Prostate gland (tissue), 2 donors: ENCODE data around the gene GANAB.

Source experiments
- POLR2AphosphoS5 ChIP-seq: sonication (generic); formaldehyde crosslinking; IDR thresholded peaks from one replicate; pipeline ENCODE4 v1.6.1; 2017; ENCODE audit warnings: antibody characterized with exemption
- TF ChIP-seq, protein P1 (sequence below), 4 experiments: fragments of 200-600 bp in 2 of 4; fragments of 450-650 bp in 2 of 4; sonication (generic) in 2 of 4; IDR thresholded peaks; 1 replicate in 3 of 4; 2 replicates in 1 of 4; pipeline ENCODE4 v1.5.1; 2016 to 2019; ENCODE audit warnings: antibody characterized with exemption in 4 of 4, mild to moderate bottlenecking in 2 of 4, moderate library complexity in 2 of 4

DNA sequence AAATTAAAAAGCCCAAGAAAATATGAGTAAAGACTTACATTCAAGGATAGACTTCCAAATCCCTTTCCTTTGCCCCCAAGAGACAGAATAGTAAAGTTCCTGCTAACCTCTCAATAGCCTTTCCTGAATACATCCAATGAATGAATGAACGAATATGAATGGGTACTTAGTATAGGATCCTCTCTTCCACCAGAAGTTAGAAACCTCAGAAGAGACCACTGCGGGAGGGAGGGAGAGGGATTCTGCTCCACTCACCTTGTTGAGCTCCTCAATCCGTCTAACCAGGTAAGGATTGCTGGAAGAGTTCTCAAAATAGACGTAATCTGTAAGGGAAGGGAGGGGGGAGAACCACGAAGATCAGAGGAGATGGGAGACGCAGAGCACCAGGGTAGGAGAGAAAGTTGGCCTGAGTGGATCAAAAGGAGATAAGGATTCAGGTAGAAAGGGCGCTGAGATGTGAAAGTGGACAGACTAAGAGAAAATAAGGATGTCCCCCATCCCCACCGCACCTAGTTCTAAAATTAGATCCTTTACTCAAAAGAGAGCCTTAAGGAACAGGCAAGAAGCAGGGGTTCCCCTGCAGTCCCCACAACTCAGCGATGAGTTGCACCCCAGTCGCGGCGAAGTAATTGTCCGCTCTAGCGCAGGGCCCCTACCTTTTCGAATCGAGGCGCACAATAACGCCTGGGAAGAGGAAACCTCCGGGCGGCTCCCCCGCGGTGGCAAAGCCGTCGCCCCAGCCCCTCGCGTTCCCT lies 45.9 kb downstream of the GANAB start:
- TF ChIP-seq, protein P1, sequence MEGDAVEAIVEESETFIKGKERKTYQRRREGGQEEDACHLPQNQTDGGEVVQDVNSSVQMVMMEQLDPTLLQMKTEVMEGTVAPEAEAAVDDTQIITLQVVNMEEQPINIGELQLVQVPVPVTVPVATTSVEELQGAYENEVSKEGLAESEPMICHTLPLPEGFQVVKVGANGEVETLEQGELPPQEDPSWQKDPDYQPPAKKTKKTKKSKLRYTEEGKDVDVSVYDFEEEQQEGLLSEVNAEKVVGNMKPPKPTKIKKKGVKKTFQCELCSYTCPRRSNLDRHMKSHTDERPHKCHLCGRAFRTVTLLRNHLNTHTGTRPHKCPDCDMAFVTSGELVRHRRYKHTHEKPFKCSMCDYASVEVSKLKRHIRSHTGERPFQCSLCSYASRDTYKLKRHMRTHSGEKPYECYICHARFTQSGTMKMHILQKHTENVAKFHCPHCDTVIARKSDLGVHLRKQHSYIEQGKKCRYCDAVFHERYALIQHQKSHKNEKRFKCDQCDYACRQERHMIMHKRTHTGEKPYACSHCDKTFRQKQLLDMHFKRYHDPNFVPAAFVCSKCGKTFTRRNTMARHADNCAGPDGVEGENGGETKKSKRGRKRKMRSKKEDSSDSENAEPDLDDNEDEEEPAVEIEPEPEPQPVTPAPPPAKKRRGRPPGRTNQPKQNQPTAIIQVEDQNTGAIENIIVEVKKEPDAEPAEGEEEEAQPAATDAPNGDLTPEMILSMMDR (IDR thresholded peaks at IDR 0.05) = no peak
- no peak for TF ChIP-seq POLR2AphosphoS5
